A549 (cell line): Measurements from ENCODE around the gene SOD3. TPM values are rescaled to one million over a fixed set of nuclear protein-coding genes. Genes with fewer than 3 reads are reported as not detected.

Experiments
- ATAC-seq, 2 experiments: fragments of 200-7000 bp in 1 of 2; fragments of >200 bp in 1 of 2; cut with Nextera tagmentation in 1 of 2; cut with Tn5 transposase in 1 of 2; 3 replicates each; pipeline versions ENCODE4 v1.8.0 to v1.9.1; 2018 to 2020; ENCODE audit warnings: mild to moderate bottlenecking in 1 of 2, moderate library complexity in 1 of 2
- CTCF ChIA-PET: fragments of 300-600 bp; sonication (Branson Sonifier 250); formaldehyde crosslinking; extraction: SDS; loops from one replicate; lab custom pipeline; 2021; ENCODE audit warnings: antibody characterized with exemption, inconsistent platforms; lab: Yijun Ruan, JAX
- POLR2A ChIA-PET: fragments of 350-600 bp; formaldehyde crosslinking; extraction: SDS; loops from one replicate; lab custom pipeline; 2021; ENCODE audit warnings: antibody characterized with exemption, inconsistent platforms; lab: Yijun Ruan, JAX
- DNase-seq, 2 experiments: peaks; one replicate each; pipeline versions ENCODE4 v3.0.0 to v3.0.0-alpha.2; 2011 to 2016; ENCODE audit warnings: low read depth in 1 of 2, low spot score in 1 of 2
- FAIRE-seq: peaks from 2 replicates; lab custom pipeline; 2011; peaks lifted over from hg19 to GRCh38; lab: Jason Lieb, UNC
- H3K27ac ChIP-seq, 2 experiments: fragments of >200 bp; sonication (Bioruptor Twin); formaldehyde crosslinking; 3 replicates each; pipeline ENCODE4 v1.5.1; 2016 to 2017
- H3K4me1 ChIP-seq: fragments of >200 bp; sonication (Bioruptor Twin); formaldehyde crosslinking; 3 replicates; pipeline ENCODE4 v1.6.1; 2016
- H3K4me2 ChIP-seq: fragments of >200 bp; sonication (Bioruptor Twin); formaldehyde crosslinking; 3 replicates; pipeline ENCODE4 v1.6.1; 2016
- H3K4me3 ChIP-seq: fragments of >200 bp; sonication (Bioruptor Twin); formaldehyde crosslinking; 3 replicates; pipeline ENCODE4 v1.5.1; 2016
- H3K9me3 ChIP-seq: fragments of >200 bp; sonication (Bioruptor Twin); formaldehyde crosslinking; 3 replicates; pipeline ENCODE4 v1.6.1; 2016
- BHLHE40 ChIP-seq: IDR thresholded peaks from 2 replicates; pipeline ENCODE4 v1.6.1; 2012; ENCODE audit warnings: low read depth, low read length, inconsistent platforms
- CBX2 ChIP-seq: fragments of 200-600 bp; sonication (generic); IDR thresholded peaks from 2 replicates; pipeline ENCODE4 v1.6.1; 2016; ENCODE audit warnings: low read depth, mild to moderate bottlenecking, borderline replicate concordance
- CBX8 ChIP-seq: fragments of 200-600 bp; sonication (generic); IDR thresholded peaks from 2 replicates; pipeline ENCODE4 v1.6.1; 2016
- CEBPB ChIP-seq, 2 experiments: fragments of >200 bp in 1 of 2; sonication (Bioruptor Twin) in 1 of 2; formaldehyde crosslinking in 1 of 2; IDR thresholded peaks; 2 replicates each; pipeline ENCODE4 v1.6.1; 2012 to 2016
- EHMT2 ChIP-seq: fragments of 200-600 bp; sonication (generic); IDR thresholded peaks from 2 replicates; pipeline ENCODE4 v1.6.1; 2016; ENCODE audit warnings: antibody characterized with exemption, low read depth, mild to moderate bottlenecking, moderate library complexity
- EP300 ChIP-seq, 2 experiments: fragments of >200 bp; sonication (Bioruptor Twin); formaldehyde crosslinking; IDR thresholded peaks; 2 replicates in 1 of 2; 3 replicates in 1 of 2; pipeline ENCODE4 v1.6.1; 2016 to 2017
- GATA3 ChIP-seq: IDR thresholded peaks from 2 replicates; pipeline ENCODE4 v1.6.1; 2012; ENCODE audit warnings: borderline replicate concordance
- HEYL ChIP-seq: fragments of 250-450 bp; sonication (Bioruptor Pico); IDR thresholded peaks from 2 replicates; pipeline ENCODE4 v1.8.0; 2021; ENCODE audit warnings: mild to moderate bottlenecking, moderate library complexity
- HOXA7 ChIP-seq: fragments of 250-450 bp; sonication (Bioruptor Pico); IDR thresholded peaks from 2 replicates; pipeline ENCODE4 v1.5.0; 2020; ENCODE audit warnings: mild to moderate bottlenecking, moderate library complexity
- JUN ChIP-seq, 2 experiments: fragments of >200 bp; sonication (Bioruptor Twin); formaldehyde crosslinking; IDR thresholded peaks; 2 replicates in 1 of 2; 3 replicates in 1 of 2; pipeline ENCODE4 v1.6.1; 2016 to 2017
- KDM1A ChIP-seq: fragments of 200-600 bp; sonication (generic); IDR thresholded peaks from 2 replicates; pipeline ENCODE4 v1.6.1; 2016; ENCODE audit warnings: low read depth, mild to moderate bottlenecking
- MYC ChIP-seq: IDR thresholded peaks from 2 replicates; pipeline ENCODE4 v1.6.1; 2012; ENCODE audit warnings: mild to moderate bottlenecking, inconsistent platforms, low read length, improper control_type of control experiment, borderline replicate concordance
- NFE2L2 ChIP-seq: fragments of 150-350 bp; conservative IDR thresholded peaks from 2 replicates; pipeline ENCODE4 v1.6.1; 2014; ENCODE audit warnings: low read length
- NR3C1 ChIP-seq: fragments of >200 bp; sonication (Bioruptor Twin); formaldehyde crosslinking; IDR thresholded peaks from 3 replicates; pipeline ENCODE4 v1.6.1; 2017
- PHF8 ChIP-seq: fragments of 200-600 bp; sonication (generic); IDR thresholded peaks from 2 replicates; pipeline ENCODE4 v1.6.1; 2016; ENCODE audit warnings: low read depth, mild to moderate bottlenecking, antibody characterized with exemption, moderate library complexity, borderline replicate concordance
- POLR2A ChIP-seq: IDR thresholded peaks from 2 replicates; pipeline ENCODE4 v1.6.1; 2012; ENCODE audit warnings: mild to moderate bottlenecking, low read length
- POLR2AphosphoS2 ChIP-seq: conservative IDR thresholded peaks from 2 replicates; pipeline ENCODE4 v1.6.1; 2012; ENCODE audit warnings: low read length, improper control_type of control experiment, inconsistent platforms
- RAD21 ChIP-seq, 2 experiments: fragments of >200 bp in 1 of 2; sonication (Bioruptor Twin) in 1 of 2; formaldehyde crosslinking in 1 of 2; IDR thresholded peaks in 1 of 2; conservative IDR thresholded peaks in 1 of 2; 2 replicates in 1 of 2; 3 replicates in 1 of 2; pipeline ENCODE4 v1.6.1; 2012 to 2018; ENCODE audit warnings: inconsistent platforms in 1 of 2
- RARB ChIP-seq: fragments of 250-450 bp; sonication (Bioruptor Pico); IDR thresholded peaks from 2 replicates; pipeline ENCODE4 v1.8.0; 2021; ENCODE audit warnings: mild to moderate bottlenecking, moderate library complexity
- RCOR1 ChIP-seq: fragments of 150-350 bp; IDR thresholded peaks from 2 replicates; pipeline ENCODE4 v1.6.1; 2014; ENCODE audit warnings: antibody characterized with exemption, low read length, low read depth
- RFX5 ChIP-seq: fragments of 450-650 bp; IDR thresholded peaks from 2 replicates; pipeline ENCODE4 v1.7.1; 2014; ENCODE audit warnings: antibody characterized with exemption, mild to moderate bottlenecking, moderate library complexity
- TFCP2L1 ChIP-seq: fragments of 250-450 bp; sonication (Bioruptor Pico); IDR thresholded peaks from 2 replicates; pipeline ENCODE4 v1.5.0; 2021; ENCODE audit warnings: mild to moderate bottlenecking
- TP53 ChIP-seq: fragments of 250-450 bp; sonication (Bioruptor Pico); IDR thresholded peaks from 2 replicates; pipeline ENCODE4 v1.5.0; 2021; ENCODE audit warnings: mild to moderate bottlenecking, moderate library complexity
- ZC3H11A ChIP-seq: fragments of 450-650 bp; IDR thresholded peaks from 2 replicates; pipeline ENCODE4 v1.6.1; 2014; ENCODE audit warnings: antibody characterized with exemption, mild to moderate bottlenecking
- ZSCAN20 ChIP-seq: fragments of 250-450 bp; sonication (Bioruptor Pico); IDR thresholded peaks from 2 replicates; pipeline ENCODE4 v1.8.0; 2022; ENCODE audit warnings: mild to moderate bottlenecking, moderate library complexity
- WGBS: methylation state at CpG from one replicate; pipeline ENCODE4 v1.1.6; 2017; ENCODE audit errors: missing lambda C conversion rate; 5-methylcytosine and 5-hydroxymethylcytosine counted together
- polyA plus RNA-seq, 4 experiments: library from polyadenylated mRNA; depleted of rRNA in 3 of 4; stranded (reverse); fragments of >200 nt; fragmentation: RNase III in 1 of 4; extraction: RNeasy Plus Mini Kit Qiagen cat#74134 plus additional on column Dnase treatment in 1 of 4; gene quantifications; 2 replicates in 3 of 4; 3 replicates in 1 of 4; pipeline ENCODE4 v1.2.3, GENCODE V29; 2011 to 2017
- TF ChIP-seq, protein P1 (sequence below): fragments of >200 bp; sonication (Bioruptor Twin); formaldehyde crosslinking; IDR thresholded peaks from 3 replicates; pipeline ENCODE4 v1.6.1; 2016
- TF ChIP-seq, protein P2 (sequence below): IDR thresholded peaks from 2 replicates; pipeline ENCODE4 v1.6.1; 2012
- TF ChIP-seq, protein P3 (sequence below): IDR thresholded peaks from 2 replicates; pipeline ENCODE4 v1.6.1; 2012
- TF ChIP-seq, protein P4 (sequence below): fragments of >200 bp; sonication (Bioruptor Twin); formaldehyde crosslinking; IDR thresholded peaks from 2 replicates; pipeline ENCODE4 v1.6.1; 2016
- TF ChIP-seq, protein P5 (sequence below): fragments of 450-650 bp; IDR thresholded peaks from 2 replicates; pipeline ENCODE4 v1.6.1; 2014; ENCODE audit warnings: antibody characterized with exemption

SOD3 gene
- polyA plus RNA-seq, 2 of the 4 experiments (the other 2 are of a cell fraction) = not detected

DNA sequence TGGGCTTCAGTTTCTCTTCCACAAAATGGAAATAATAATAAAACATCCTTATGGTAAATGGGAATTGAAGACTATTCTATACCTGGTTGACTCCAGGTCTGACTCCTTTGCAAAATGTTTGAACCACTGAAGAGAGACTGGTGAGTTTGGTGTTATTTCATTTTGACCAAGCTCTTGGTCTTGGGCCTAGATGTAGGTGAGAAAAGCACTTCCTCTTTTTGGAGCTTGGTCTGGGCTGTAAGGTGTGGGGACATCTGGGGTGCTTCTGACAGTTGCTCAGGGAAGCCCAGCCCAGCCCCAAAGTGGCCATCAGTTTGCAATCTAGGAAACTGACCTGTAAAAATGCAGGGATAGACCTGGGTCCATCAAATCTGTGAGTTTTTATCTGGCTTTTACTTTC, 26.8 kb upstream of the SOD3 start:
- DNase-seq (no peak), ATAC-seq (no peak), FAIRE-seq (no peak)
- no peak overlapping the region for H3K4me3 ChIP-seq
- ChIA-PET POLR2A (no interaction called here), CTCF (no interaction called here)
- TF ChIP-seq HOXA7 (CRISPR knock-in tag) = no peak
- TF ChIP-seq POLR2A = no peak
- TF ChIP-seq RARB (CRISPR knock-in tag) = no peak
- no peak for TF ChIP-seq CBX2
- TF ChIP-seq, protein P1, sequence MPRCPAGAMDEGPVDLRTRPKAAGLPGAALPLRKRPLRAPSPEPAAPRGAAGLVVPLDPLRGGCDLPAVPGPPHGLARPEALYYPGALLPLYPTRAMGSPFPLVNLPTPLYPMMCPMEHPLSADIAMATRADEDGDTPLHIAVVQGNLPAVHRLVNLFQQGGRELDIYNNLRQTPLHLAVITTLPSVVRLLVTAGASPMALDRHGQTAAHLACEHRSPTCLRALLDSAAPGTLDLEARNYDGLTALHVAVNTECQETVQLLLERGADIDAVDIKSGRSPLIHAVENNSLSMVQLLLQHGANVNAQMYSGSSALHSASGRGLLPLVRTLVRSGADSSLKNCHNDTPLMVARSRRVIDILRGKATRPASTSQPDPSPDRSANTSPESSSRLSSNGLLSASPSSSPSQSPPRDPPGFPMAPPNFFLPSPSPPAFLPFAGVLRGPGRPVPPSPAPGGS = no peak
- no peak for TF ChIP-seq EP300 (IDR thresholded peaks at IDR 0.05)
- TF ChIP-seq EHMT2 = no peak
- TF ChIP-seq, protein P2, sequence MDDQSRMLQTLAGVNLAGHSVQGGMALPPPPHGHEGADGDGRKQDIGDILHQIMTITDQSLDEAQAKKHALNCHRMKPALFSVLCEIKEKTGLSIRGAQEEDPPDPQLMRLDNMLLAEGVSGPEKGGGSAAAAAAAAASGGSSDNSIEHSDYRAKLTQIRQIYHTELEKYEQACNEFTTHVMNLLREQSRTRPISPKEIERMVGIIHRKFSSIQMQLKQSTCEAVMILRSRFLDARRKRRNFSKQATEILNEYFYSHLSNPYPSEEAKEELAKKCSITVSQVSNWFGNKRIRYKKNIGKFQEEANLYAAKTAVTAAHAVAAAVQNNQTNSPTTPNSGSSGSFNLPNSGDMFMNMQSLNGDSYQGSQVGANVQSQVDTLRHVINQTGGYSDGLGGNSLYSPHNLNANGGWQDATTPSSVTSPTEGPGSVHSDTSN = no peak
- no peak for TF ChIP-seq ZC3H11A
- TF ChIP-seq, protein P3, sequence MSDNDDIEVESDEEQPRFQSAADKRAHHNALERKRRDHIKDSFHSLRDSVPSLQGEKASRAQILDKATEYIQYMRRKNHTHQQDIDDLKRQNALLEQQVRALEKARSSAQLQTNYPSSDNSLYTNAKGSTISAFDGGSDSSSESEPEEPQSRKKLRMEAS = no peak
- TF ChIP-seq, protein P4, sequence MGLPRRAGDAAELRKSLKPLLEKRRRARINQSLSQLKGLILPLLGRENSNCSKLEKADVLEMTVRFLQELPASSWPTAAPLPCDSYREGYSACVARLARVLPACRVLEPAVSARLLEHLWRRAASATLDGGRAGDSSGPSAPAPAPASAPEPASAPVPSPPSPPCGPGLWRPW = no peak
- TF ChIP-seq CBX8 = no peak
- H3K27ac ChIP-seq = no peak overlapping the region
- no peak overlapping the region for H3K4me2 ChIP-seq
- no peaks in the 10 kb centered on the region for H3K9me3 ChIP-seq
- peaks cover 8% of the 10 kb centered on the region; the same call in 1 of the 3 replicates for H3K4me1 ChIP-seq

DNA sequence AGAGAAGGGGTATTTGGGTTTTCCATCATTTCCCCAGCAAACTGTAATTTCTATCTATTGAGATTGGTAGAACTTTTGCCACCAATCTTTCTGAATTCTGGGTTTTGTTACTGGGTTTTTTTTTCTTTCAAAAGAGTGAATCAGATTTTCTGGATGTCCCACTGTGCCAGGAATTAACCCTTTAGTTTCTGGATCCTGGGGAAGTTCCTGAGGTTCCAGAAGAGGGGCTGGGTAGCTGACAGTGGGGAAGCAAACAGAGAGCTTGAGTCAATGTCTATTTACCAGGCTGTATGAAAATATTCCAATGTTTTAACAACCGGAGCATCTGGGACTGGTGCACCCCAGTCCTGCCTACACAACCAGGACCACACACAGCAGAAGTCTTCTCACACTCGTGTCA, 25.8 kb upstream of the SOD3 start:
- TF ChIP-seq, protein P3 = no peak
- TF ChIP-seq POLR2AphosphoS2 = no peak
- TF ChIP-seq NR3C1 = no peak
- no peak for TF ChIP-seq EP300 (IDR thresholded peaks at IDR 0.05)
- no peak for TF ChIP-seq RAD21 (conservative IDR thresholded peaks at IDR 0.05 in 1 of 2, IDR thresholded peaks at IDR 0.05 in 1 of 2)
- no peak for TF ChIP-seq CEBPB (IDR thresholded peaks at IDR 0.05)
- no peak for TF ChIP-seq RFX5
- no peak overlapping the region for H3K4me3 ChIP-seq
- no peak for DNase-seq
- no peak for FAIRE-seq
- CTCF ChIA-PET = interaction anchor here (0.7 kb wide), 1 partner anchor 841 kb away, joined by 3 read pairs; no protein-coding TSS in a partner anchor
- no peak overlapping the region for H3K4me2 ChIP-seq
- 49% methylated on average over 2 of the region's 2 CpGs for WGBS
- no peaks in the 10 kb centered on the region for H3K9me3 ChIP-seq
- ATAC-seq = no peak
- POLR2A ChIA-PET = no interaction called here
- H3K4me1 ChIP-seq = no peaks in the 10 kb centered on the region
- H3K27ac ChIP-seq = no peak overlapping the region

DNA sequence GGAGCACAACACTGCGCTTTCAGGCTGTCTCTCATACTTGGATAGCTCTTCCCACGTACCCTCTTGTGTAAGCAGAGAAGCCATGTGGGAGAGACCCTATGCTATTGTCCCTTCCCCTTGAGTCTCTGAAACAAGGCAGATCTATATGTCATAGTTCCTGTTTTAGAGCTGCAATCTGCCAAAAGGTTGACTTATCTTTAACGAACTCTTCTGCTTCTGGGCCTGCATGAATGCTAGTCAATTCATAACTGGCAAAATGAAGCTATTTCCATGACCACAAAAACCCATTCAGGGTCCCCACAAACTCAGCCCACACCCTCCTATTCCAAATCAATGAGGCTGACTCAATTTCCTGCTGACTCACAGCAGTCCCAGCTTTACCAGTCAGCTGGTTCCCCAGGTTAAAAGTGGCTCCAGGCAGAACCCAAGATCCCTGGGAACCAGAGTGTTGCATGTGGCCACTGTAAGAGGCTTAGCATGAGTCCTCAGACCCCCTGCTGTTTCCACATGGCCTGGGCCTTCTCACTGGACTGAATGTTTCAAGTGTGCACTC, 25.3 kb upstream of the SOD3 start:
- 0 out of 3 replicates have a peak, but pooled peaks cover 3% of the 10 kb centered on the region for H3K4me1 ChIP-seq
- TF ChIP-seq KDM1A (no peak), TP53 (CRISPR knock-in tag) (no peak)
- TF ChIP-seq, all 56 proteins: peak for 0
- POLR2A ChIA-PET = no interaction called here
- H3K4me3 ChIP-seq = no peak overlapping the region
- 79% methylated on average over 2 of the region's 3 CpGs for WGBS
- no peak overlapping the region for H3K27ac ChIP-seq
- H3K9me3 ChIP-seq = no peaks in the 10 kb centered on the region
- DNase-seq = peak in 1 of 2 experiments; percentile 1
- FAIRE-seq = no peak
- ATAC-seq = no peak
- CTCF ChIA-PET = no interaction called here
- no peak overlapping the region for H3K4me2 ChIP-seq

DNA sequence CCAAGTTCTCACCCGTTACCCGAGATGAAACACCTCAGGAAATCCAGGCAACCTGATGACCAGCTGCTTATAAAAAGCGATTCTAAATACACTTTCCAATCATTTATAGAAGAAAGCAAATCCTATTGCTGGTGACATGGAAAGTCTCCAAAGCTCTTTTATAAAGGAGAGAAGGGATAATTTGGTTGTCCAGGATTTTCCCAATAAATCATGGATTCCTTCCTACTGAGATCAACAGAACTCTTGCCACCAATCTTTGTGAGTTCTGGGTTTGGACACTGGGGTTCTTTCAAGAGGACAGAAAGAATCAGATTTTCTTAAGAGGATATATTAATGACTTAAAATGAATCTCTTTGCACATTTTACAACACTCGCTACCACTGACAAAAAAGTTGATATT, 24.7 kb upstream of the SOD3 start:
- FAIRE-seq (no peak), ATAC-seq (no peak), DNase-seq (no peak)
- 73% methylated on average over 4 of the region's 4 CpGs for WGBS
- 0 out of 3 replicates have a peak, but pooled peaks cover 3% of the 10 kb centered on the region for H3K4me1 ChIP-seq
- ChIA-PET POLR2A (no interaction called here), CTCF (no interaction called here)
- H3K4me2 ChIP-seq = no peak overlapping the region
- H3K27ac ChIP-seq = no peak overlapping the region
- no peaks in the 10 kb centered on the region for H3K9me3 ChIP-seq
- H3K4me3 ChIP-seq = no peak overlapping the region
- TF ChIP-seq, protein P4 = no peak
- TF ChIP-seq ZSCAN20 (CRISPR knock-in tag) (no peak), NR3C1 (no peak), KDM1A (no peak), GATA3 (no peak), MYC (no peak), TFCP2L1 (CRISPR knock-in tag) (no peak), NFE2L2 (no peak), RCOR1 (no peak), JUN (IDR thresholded peaks at IDR 0.05) (no peak), HEYL (no peak), EHMT2 (no peak), TP53 (CRISPR knock-in tag) (no peak), BHLHE40 (no peak), PHF8 (no peak)
- TF ChIP-seq, protein P5, sequence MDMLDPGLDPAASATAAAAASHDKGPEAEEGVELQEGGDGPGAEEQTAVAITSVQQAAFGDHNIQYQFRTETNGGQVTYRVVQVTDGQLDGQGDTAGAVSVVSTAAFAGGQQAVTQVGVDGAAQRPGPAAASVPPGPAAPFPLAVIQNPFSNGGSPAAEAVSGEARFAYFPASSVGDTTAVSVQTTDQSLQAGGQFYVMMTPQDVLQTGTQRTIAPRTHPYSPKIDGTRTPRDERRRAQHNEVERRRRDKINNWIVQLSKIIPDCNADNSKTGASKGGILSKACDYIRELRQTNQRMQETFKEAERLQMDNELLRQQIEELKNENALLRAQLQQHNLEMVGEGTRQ = no peak
